K562 (cell line): Measurements from ENCODE around the gene KDM2A. TPM values are rescaled to one million over a fixed set of nuclear protein-coding genes. Genes with fewer than 3 reads are reported as not detected.
A peak's percentile ranks its signal among the peaks of the same experiment; 100 is the strongest.

Source experiments
- BHLHE40 ChIP-seq: IDR thresholded peaks from 2 replicates; pipeline ENCODE4 v1.6.1; 2011; ENCODE audit warnings: low read length, improper control_type of control experiment
- CBFA2T2 ChIP-seq: fragments of 450-650 bp; conservative IDR thresholded peaks from 2 replicates; pipeline ENCODE4 v1.6.1; 2017; ENCODE audit warnings: mild to moderate bottlenecking
- CREM ChIP-seq: IDR thresholded peaks from 2 replicates; pipeline ENCODE4 v1.6.1; 2014; ENCODE audit warnings: antibody characterized with exemption, low read depth
- ELF1 ChIP-seq: fragments of 200-800 bp; sonication (Bioruptor generic); IDR thresholded peaks from 2 replicates; pipeline ENCODE4 v1.6.1; 2016; ENCODE audit warnings: missing genetic modification characterization, missing compliant biosample characterization
- FIP1L1 ChIP-seq: fragments of 200-400 bp; formaldehyde crosslinking; IDR thresholded peaks from 2 replicates; pipeline ENCODE4 v1.6.1; 2018; ENCODE audit warnings: mild to moderate bottlenecking, low read depth, low read length; ENCODE audit not compliant: poor library complexity, severe bottlenecking
- RBFOX2 ChIP-seq: fragments of 200-400 bp; formaldehyde crosslinking; IDR thresholded peaks from 2 replicates; pipeline ENCODE4 v1.6.1; 2017; ENCODE audit warnings: low read depth, mild to moderate bottlenecking, low read length, moderate library complexity
- SMARCA4 ChIP-seq: fragments of 450-650 bp; IDR thresholded peaks from 2 replicates; pipeline ENCODE4 v1.6.1; 2016
- SMARCE1 ChIP-seq: fragments of 450-650 bp; IDR thresholded peaks from 2 replicates; pipeline ENCODE4 v1.7.1; 2016; ENCODE audit warnings: mild to moderate bottlenecking
- SP1 ChIP-seq: sonication (generic); formaldehyde crosslinking; IDR thresholded peaks from 2 replicates; pipeline ENCODE4 v1.8.1; 2022; ENCODE audit warnings: mild to moderate bottlenecking, missing genetic modification reagents
- TEAD1 ChIP-seq, 2 experiments: fragments of 450-650 bp in 1 of 2; sonication (generic) in 1 of 2; formaldehyde crosslinking; IDR thresholded peaks; 2 replicates each; pipeline versions ENCODE4 v1.4.0 to v1.8.0; 2020 to 2022; ENCODE audit warnings: mild to moderate bottlenecking in 2 of 2, missing genetic modification reagents in 1 of 2
- TGIF2 ChIP-seq: sonication (generic); formaldehyde crosslinking; IDR thresholded peaks from 2 replicates; pipeline ENCODE4 v1.8.1; 2022; ENCODE audit warnings: mild to moderate bottlenecking, missing genetic modification reagents, moderate library complexity
- ZNF707 ChIP-seq: fragments of 250-450 bp; sonication (Bioruptor Pico); conservative IDR thresholded peaks from 2 replicates; pipeline ENCODE4 v1.8.0; 2022; ENCODE audit warnings: inconsistent platforms, mild to moderate bottlenecking, moderate library complexity
- polyA plus RNA-seq, 8 experiments: library from polyadenylated mRNA; depleted of rRNA in 4 of 8; stranded (reverse) in 5 of 8; unstranded in 3 of 8; fragments of >200 nt; fragmentation: Nextera tagmentation in 2 of 8; fragmentation: Illumina TruSeq in 1 of 8; extraction: Ambion mirVana in 2 of 8; extraction: Trizol in 1 of 8; gene quantifications; 2 replicates each; pipeline versions ENCODE4 v1.2.1 to v1.2.3, GENCODE V29; 2011 to 2014; ENCODE audit warnings: inconsistent platforms in 1 of 8, missing spikeins in 1 of 8
- total RNA-seq, 7 experiments: library from RNA; depleted of rRNA in 6 of 7; stranded (reverse); fragments of >200 nt in 6 of 7; fragmentation: Illumina TruSeq in 2 of 7; extraction: Trizol in 2 of 7; gene quantifications; 2 replicates each; pipeline versions ENCODE4 v1.2.1 to v1.2.3, GENCODE V29; 2011 to 2021; ENCODE audit warnings: low replicate concordance in 1 of 7
- TF ChIP-seq, protein P1 (sequence below): fragments of 450-650 bp; IDR thresholded peaks from 2 replicates; pipeline ENCODE4 v1.6.1; 2018; ENCODE audit not compliant: partially characterized antibody
- TF ChIP-seq, protein P2 (sequence below): fragments of 200-800 bp; sonication (Bioruptor generic); IDR thresholded peaks from 2 replicates; pipeline ENCODE4 v1.6.1; 2017; ENCODE audit warnings: missing genetic modification characterization, missing compliant biosample characterization
- TF ChIP-seq, protein P3 (sequence below), 2 experiments: fragments of 200-800 bp in 1 of 2; sonication (Bioruptor generic) in 1 of 2; sonication (generic) in 1 of 2; formaldehyde crosslinking in 1 of 2; IDR thresholded peaks in 1 of 2; conservative IDR thresholded peaks in 1 of 2; 2 replicates each; pipeline versions ENCODE4 v1.5.0 to v1.6.1; 2016 to 2020; ENCODE audit warnings: missing compliant biosample characterization in 1 of 2, missing genetic modification characterization in 1 of 2, missing genetic modification reagents in 1 of 2
- TF ChIP-seq, protein P4 (sequence below), 3 experiments: fragments of 200-800 bp in 1 of 3; sonication (Bioruptor generic) in 1 of 3; sonication (generic) in 1 of 3; formaldehyde crosslinking in 1 of 3; IDR thresholded peaks; 2 replicates each; pipeline versions ENCODE4 v1.6.1 to v1.8.0; 2016 to 2022; ENCODE audit warnings: mild to moderate bottlenecking in 2 of 3, missing compliant biosample characterization in 2 of 3, missing genetic modification characterization in 2 of 3, missing genetic modification reagents in 1 of 3

The KDM2A gene
- total and polyA plus RNA-seq, 9 of the 15 experiments (the other 6 are each of a cell fraction or from before 2014, with no cell fraction given) = 5.0 to 39.3 (median 21.3) TPM

DNA sequence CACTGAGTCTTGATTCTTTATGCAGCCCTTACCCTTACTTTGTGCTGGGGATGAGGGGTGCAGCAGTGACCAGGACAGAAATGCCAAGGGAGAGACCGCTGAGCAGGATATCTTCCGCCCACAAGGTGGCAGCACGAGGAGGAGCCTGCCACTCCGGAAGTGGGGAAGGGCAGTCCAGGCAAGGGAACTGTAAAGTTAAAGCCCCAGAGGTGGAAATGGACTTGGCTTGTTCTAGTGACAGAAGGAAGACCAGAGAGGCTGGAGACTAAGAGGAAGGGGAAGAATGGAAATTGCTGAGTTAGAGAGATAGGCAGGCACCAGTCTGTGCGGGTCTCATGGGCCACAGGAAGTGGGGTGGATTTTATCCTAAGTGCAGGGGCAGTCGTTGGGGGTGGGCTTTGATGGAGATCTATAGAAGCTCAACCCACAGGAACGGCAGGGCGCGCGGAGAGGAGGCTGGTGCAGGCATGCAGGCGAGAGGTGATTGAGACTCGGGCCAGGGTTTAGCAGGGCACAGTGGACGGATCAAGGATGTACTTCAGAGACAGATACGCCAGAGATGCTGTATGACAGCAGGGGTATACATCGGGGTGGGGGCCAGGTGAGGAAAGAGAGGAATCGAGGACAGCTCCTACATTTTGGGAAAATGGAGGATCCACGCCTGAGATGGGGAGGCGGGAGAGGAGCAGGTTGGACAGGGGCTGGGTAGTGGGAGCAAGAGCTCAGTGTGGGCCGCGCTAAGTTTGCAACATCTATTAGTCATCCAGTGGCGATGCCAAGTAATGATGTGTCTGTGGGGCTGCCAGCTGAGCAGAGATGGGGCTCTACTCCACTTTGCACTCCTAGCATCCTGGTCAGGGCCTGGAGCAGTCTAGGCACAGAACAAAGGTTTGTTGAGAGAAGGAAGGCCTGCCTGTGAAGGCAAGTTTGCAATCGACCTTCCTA, 143.9 kb downstream of the KDM2A start (continued):
- TF ChIP-seq, protein P1, sequence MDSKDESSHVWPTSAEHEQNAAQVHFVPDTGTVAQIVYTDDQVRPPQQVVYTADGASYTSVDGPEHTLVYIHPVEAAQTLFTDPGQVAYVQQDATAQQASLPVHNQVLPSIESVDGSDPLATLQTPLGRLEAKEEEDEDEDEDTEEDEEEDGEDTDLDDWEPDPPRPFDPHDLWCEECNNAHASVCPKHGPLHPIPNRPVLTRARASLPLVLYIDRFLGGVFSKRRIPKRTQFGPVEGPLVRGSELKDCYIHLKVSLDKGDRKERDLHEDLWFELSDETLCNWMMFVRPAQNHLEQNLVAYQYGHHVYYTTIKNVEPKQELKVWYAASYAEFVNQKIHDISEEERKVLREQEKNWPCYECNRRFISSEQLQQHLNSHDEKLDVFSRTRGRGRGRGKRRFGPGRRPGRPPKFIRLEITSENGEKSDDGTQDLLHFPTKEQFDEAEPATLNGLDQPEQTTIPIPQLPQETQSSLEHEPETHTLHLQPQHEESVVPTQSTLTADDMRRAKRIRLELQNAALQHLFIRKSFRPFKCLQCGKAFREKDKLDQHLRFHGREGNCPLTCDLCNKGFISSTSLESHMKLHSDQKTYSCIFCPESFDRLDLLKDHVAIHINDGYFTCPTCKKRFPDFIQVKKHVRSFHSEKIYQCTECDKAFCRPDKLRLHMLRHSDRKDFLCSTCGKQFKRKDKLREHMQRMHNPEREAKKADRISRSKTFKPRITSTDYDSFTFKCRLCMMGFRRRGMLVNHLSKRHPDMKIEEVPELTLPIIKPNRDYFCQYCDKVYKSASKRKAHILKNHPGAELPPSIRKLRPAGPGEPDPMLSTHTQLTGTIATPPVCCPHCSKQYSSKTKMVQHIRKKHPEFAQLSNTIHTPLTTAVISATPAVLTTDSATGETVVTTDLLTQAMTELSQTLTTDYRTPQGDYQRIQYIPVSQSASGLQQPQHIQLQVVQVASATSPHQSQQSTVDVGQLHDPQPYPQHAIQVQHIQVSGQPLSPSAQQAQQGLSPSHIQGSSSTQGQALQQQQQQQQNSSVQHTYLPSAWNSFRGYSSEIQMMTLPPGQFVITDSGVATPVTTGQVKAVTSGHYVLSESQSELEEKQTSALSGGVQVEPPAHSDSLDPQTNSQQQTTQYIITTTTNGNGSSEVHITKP = peak; percentile 73
- TF ChIP-seq SP1 (CRISPR knock-in tag) (peak; percentile 52; the same call in 1 of the 2 replicates), BHLHE40 (peak; percentile 11; the same call in 1 of the 2 replicates), SMARCA4 (peak; percentile 35; the same call in 1 of the 2 replicates), RBFOX2 (peak; percentile 41), SMARCE1 (no peak), TGIF2 (CRISPR knock-in tag) (no peak), ZNF707 (no peak), CBFA2T2 (no peak), FIP1L1 (no peak), ELF1 (tag) (peak; percentile 97), TEAD1 (CRISPR knock-in tag; IDR thresholded peaks at IDR 0.05) (peak; percentile 4 to 53; a peak in 2 of 4 replicates), CREM (peak; percentile 65)
- TF ChIP-seq, protein P2, sequence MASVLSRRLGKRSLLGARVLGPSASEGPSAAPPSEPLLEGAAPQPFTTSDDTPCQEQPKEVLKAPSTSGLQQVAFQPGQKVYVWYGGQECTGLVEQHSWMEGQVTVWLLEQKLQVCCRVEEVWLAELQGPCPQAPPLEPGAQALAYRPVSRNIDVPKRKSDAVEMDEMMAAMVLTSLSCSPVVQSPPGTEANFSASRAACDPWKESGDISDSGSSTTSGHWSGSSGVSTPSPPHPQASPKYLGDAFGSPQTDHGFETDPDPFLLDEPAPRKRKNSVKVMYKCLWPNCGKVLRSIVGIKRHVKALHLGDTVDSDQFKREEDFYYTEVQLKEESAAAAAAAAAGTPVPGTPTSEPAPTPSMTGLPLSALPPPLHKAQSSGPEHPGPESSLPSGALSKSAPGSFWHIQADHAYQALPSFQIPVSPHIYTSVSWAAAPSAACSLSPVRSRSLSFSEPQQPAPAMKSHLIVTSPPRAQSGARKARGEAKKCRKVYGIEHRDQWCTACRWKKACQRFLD = peak; percentile 47; the same call in 1 of the 2 replicates
- TF ChIP-seq, protein P3, sequence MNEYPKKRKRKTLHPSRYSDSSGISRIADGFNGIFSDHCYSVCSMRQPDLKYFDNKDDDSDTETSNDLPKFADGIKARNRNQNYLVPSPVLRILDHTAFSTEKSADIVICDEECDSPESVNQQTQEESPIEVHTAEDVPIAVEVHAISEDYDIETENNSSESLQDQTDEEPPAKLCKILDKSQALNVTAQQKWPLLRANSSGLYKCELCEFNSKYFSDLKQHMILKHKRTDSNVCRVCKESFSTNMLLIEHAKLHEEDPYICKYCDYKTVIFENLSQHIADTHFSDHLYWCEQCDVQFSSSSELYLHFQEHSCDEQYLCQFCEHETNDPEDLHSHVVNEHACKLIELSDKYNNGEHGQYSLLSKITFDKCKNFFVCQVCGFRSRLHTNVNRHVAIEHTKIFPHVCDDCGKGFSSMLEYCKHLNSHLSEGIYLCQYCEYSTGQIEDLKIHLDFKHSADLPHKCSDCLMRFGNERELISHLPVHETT (CRISPR knock-in tag; conservative IDR thresholded peaks at IDR 0.05 in 1 of 2, IDR thresholded peaks at IDR 0.05 in 1 of 2) = no peak
- TF ChIP-seq, protein P4, sequence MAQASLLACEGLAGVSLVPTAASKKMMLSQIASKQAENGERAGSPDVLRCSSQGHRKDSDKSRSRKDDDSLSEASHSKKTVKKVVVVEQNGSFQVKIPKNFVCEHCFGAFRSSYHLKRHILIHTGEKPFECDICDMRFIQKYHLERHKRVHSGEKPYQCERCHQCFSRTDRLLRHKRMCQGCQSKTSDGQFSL (CRISPR knock-in tag; IDR thresholded peaks at IDR 0.05) = 0 out of 2 replicates have a peak, but pooled peaks have one; percentile 43
- TF ChIP-seq, protein P4 (tag; IDR thresholded peaks at IDR 0.05) = 0 out of 4 replicates have a peak, but pooled peaks of 1 of the 2 experiments have one; percentile 39
